ENCODE measurements around the gene PTPRM. TPM values are rescaled to one million over a fixed set of nuclear protein-coding genes. Genes with fewer than 3 reads are reported as not detected.

Gene PTPRM
- total and polyA plus RNA-seq, 2 of the 8 experiments (the other 6 are each of a cell fraction or from before 2014, with no cell fraction given), result 4.1 to 7.0 TPM

- H2BK5ac ChIP-seq (ENCODE audit: low read depth, low read length), result no peak overlapping the region
- H3K79me2 ChIP-seq (ENCODE audit: control insufficient read depth in 1 of 2, insufficient read depth in 2 of 2, low read length in 2 of 2), result no peaks in the 10 kb centered on the region
- H4K5ac ChIP-seq (ENCODE audit: insufficient read length, low read depth, low read length), result no peak overlapping the region
- no peak overlapping the region for H2BK20ac ChIP-seq (ENCODE audit: low read length)
- no peak overlapping the region for H2BK12ac ChIP-seq (ENCODE audit: low read depth, low read length)
- H2AK5ac ChIP-seq (ENCODE audit: low read depth, low read length), result no peak overlapping the region
- H2AFZ ChIP-seq (ENCODE audit: low read length), result no peak overlapping the region
- no peak overlapping the region for H3K4ac ChIP-seq (replicated peaks; ENCODE audit: insufficient read length, low read depth, low read length)
- H2BK120ac ChIP-seq (replicated peaks; ENCODE audit: low read depth, low read length), result no peak overlapping the region
- H3K14ac ChIP-seq (ENCODE audit: insufficient read length), result no peak overlapping the region
- no peak for DNase-seq (ENCODE audit: low read depth in 1 of 2, low spot score in 2 of 2)
- H3K56ac ChIP-seq (replicated peaks; ENCODE audit: insufficient read length, low read depth, low read length), result no peak overlapping the region
- no peak overlapping the region for H3K18ac ChIP-seq (ENCODE audit: extremely low read depth, low read length)
- H4K8ac ChIP-seq (ENCODE audit: extremely low read depth, insufficient read depth, low read length), result no peak overlapping the region
- no peak overlapping the region for H2BK15ac ChIP-seq (ENCODE audit: low read length)
- H3K36me3 ChIP-seq (ENCODE audit: control insufficient read depth in 2 of 4, insufficient read depth in 4 of 4, low read length in 3 of 4), result no peaks in the 10 kb centered on the region
- no peaks in the 10 kb centered on the region; a peak in 1 of 7 replicates for H3K4me1 ChIP-seq (replicated peaks in 1 of 4; ENCODE audit: control insufficient read depth in 3 of 4, insufficient read depth in 4 of 4, low read length in 3 of 4)
- no peak overlapping the region for H3K4me3 ChIP-seq (ENCODE audit: extremely low read depth in 1 of 4, insufficient read depth in 2 of 4, low read depth in 3 of 4, low read length in 4 of 4)
- no peak for FAIRE-seq
- H4K20me1 ChIP-seq (replicated peaks in 1 of 2; ENCODE audit: control insufficient read depth in 1 of 2, insufficient read depth in 2 of 2, low read length in 2 of 2), result no peaks in the 10 kb centered on the region
- H4K91ac ChIP-seq (replicated peaks; ENCODE audit: insufficient read length, low read length), result no peak overlapping the region
- ChIA-PET POLR2A (ENCODE audit: partially characterized antibody) (no interaction called here), CTCF (ENCODE audit: partially characterized antibody) (interaction anchor here (1.0 kb wide), 1 partner anchor 113 kb away, joined by 4 read pairs; no protein-coding TSS in a partner anchor)
- no peak overlapping the region for H3K9ac ChIP-seq (replicated peaks in 1 of 4; ENCODE audit: extremely low read depth in 1 of 4, low read depth in 3 of 4, low read length in 3 of 4)
- H3K4me2 ChIP-seq (ENCODE audit: insufficient read depth in 1 of 2, low read depth in 2 of 2, low read length in 2 of 2), result no peak overlapping the region
- H3K79me1 ChIP-seq (ENCODE audit: low read depth, low read length), result no peaks in the 10 kb centered on the region
- H3K23me2 ChIP-seq (ENCODE audit: low read depth, low read length), result no peaks in the 10 kb centered on the region; the same call in 1 of the 2 replicates
- no peaks in the 10 kb centered on the region for H3K9me3 ChIP-seq (ENCODE audit: insufficient read depth in 2 of 2, low read depth in 1 of 2, low read length in 1 of 2)
- no peak overlapping the region for H3K27ac ChIP-seq (ENCODE audit: low read depth, low read length)
- H3K27me3 ChIP-seq (replicated peaks in 1 of 4; ENCODE audit: control insufficient read depth in 3 of 4, extremely low read depth in 1 of 4, insufficient read depth in 3 of 4, low read length in 3 of 4), result no peaks in the 10 kb centered on the region
- H3K23ac ChIP-seq (ENCODE audit: insufficient read length), result no peak overlapping the region
- WGBS, 2 experiments (ENCODE audit: extremely low coverage in 1 of 2, insufficient coverage in 1 of 2, insufficient read length in 1 of 2, insufficient replicate concordance in 2 of 2, low coverage in 1 of 2, low lambda C conversion rate in 2 of 2, missing lambda C conversion rate in 1 of 2), result 42% methylated on average over 1 of the region's 1 CpG; no CpG with 5 or more reads in 1 of the 2 experiments
- TF ChIP-seq MAFK (IDR thresholded peaks at IDR 0.05; ENCODE audit: low read depth, low read length), result no peak
- no peak for TF ChIP-seq SAP30 (IDR thresholded peaks at IDR 0.05; ENCODE audit: insufficient read depth, insufficient replicate concordance, low read length)
- no peak for TF ChIP-seq CBX5 (IDR thresholded peaks at IDR 0.05; ENCODE audit: low read depth, low read length)
- no peak for TF ChIP-seq HDAC2 (IDR thresholded peaks at IDR 0.05; ENCODE audit: borderline replicate concordance in 1 of 2, low read depth in 2 of 2, low read length in 2 of 2)
- TF ChIP-seq JUN (IDR thresholded peaks at IDR 0.05; ENCODE audit: low read depth, low read length), result no peak
- no peak for TF ChIP-seq RBBP5 (IDR thresholded peaks at IDR 0.05; ENCODE audit: borderline replicate concordance, low read depth, low read length)
- TF ChIP-seq TAF1 (IDR thresholded peaks at IDR 0.05; ENCODE audit: low read depth, low read length), result no peak
- no peak for TF ChIP-seq SP2 (IDR thresholded peaks at IDR 0.05; ENCODE audit: low read length)
- no peak for TF ChIP-seq TEAD4 (IDR thresholded peaks at IDR 0.05; ENCODE audit: low read depth, low read length)
- TF ChIP-seq ATF3 (IDR thresholded peaks at IDR 0.05; ENCODE audit: insufficient read depth, low read depth, low read length), result no peak
- TF ChIP-seq RFX5 (IDR thresholded peaks at IDR 0.05; ENCODE audit: borderline replicate concordance, low read depth, low read length), result no peak
- no peak for TF ChIP-seq CBX8 (IDR thresholded peaks at IDR 0.05; ENCODE audit: borderline replicate concordance, low read depth, low read length)
- TF ChIP-seq E2F6 (IDR thresholded peaks at IDR 0.05), result no peak
Observed at GRCh38 chr18:8277270-8277669, 710.2 kb downstream of the PTPRM start.
